ENCODE results near the gene PPP2R5D. TPM values are rescaled to one million over a fixed set of nuclear protein-coding genes. Genes with fewer than 3 reads are reported as not detected.

Gene PPP2R5D
- polyA plus RNA-seq, 1 experiment: 59.5 TPM

DNA sequence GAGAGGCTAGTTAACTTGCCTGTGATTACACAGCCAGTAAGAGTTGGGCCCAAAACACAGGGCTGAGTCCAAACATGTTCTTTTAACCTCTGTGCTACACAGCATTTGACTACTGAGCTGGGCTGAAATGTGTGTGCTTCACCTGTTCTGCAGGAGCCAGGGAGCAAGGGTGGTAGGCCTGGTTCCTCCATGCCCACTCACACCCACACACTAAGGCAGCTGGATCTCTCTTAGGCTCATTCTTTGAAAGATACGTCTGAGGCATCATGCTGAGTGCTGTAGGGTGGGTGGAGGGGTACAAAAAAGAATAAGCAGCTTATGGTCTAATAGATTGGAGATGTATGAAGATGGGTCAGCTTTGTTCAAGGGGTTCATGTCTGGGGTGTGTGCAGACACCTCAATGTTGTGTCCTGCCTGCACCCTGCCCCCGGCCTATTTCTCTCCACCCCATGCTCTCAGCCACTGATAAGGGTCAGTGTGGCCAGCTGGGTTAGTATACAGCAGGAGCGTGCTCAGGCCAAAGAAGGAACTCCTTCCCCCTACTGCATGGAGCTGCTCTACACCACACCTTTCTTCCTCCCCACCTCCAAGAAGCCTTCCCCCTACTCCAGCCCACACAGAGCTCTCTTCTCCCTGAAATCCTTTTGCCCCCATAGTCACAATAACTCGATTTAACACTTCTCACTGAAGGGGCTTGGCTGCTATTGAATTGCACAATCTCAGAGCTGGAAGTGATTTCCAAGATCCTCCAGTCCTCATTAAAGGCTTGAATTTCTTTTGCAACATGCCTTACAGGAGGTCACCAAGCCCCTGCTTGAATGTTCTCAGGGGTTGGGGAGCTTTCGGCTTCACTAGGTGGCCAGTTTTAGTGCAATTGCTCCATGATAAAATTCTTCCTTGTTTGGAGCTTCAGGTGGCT is 3.4 kb downstream of the PPP2R5D start:
- ChIA-PET POLR2A (interaction anchor here (0.6 kb wide), 1 partner anchor 598 kb away, joined by 8 read pairs; no protein-coding TSS in a partner anchor), CTCF (interaction anchor here (0.8 to 1.5 kb wide), 2 partner anchors 19 to 87 kb away, joined by 3 to 4 read pairs; no protein-coding TSS in a partner anchor)
- Histone ChIP-seq H3K4me3 (ENCODE audit: low read depth, low read length) (no peak overlapping the region), H3K9me3 (ENCODE audit: control insufficient read depth, insufficient read depth, low read length) (no peaks in the 10 kb centered on the region), H3K27me3 (ENCODE audit: control insufficient read depth, insufficient read depth, low read length) (no peaks in the 10 kb centered on the region), H3K27ac (ENCODE audit: low read depth, low read length) (no peak overlapping the region)
- no peak for DNase-seq (ENCODE audit: low read depth, low spot score)
- TF ChIP-seq, protein P1, sequence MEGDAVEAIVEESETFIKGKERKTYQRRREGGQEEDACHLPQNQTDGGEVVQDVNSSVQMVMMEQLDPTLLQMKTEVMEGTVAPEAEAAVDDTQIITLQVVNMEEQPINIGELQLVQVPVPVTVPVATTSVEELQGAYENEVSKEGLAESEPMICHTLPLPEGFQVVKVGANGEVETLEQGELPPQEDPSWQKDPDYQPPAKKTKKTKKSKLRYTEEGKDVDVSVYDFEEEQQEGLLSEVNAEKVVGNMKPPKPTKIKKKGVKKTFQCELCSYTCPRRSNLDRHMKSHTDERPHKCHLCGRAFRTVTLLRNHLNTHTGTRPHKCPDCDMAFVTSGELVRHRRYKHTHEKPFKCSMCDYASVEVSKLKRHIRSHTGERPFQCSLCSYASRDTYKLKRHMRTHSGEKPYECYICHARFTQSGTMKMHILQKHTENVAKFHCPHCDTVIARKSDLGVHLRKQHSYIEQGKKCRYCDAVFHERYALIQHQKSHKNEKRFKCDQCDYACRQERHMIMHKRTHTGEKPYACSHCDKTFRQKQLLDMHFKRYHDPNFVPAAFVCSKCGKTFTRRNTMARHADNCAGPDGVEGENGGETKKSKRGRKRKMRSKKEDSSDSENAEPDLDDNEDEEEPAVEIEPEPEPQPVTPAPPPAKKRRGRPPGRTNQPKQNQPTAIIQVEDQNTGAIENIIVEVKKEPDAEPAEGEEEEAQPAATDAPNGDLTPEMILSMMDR (IDR thresholded peaks at IDR 0.05; ENCODE audit: low read depth, low read length): no peak

DNA sequence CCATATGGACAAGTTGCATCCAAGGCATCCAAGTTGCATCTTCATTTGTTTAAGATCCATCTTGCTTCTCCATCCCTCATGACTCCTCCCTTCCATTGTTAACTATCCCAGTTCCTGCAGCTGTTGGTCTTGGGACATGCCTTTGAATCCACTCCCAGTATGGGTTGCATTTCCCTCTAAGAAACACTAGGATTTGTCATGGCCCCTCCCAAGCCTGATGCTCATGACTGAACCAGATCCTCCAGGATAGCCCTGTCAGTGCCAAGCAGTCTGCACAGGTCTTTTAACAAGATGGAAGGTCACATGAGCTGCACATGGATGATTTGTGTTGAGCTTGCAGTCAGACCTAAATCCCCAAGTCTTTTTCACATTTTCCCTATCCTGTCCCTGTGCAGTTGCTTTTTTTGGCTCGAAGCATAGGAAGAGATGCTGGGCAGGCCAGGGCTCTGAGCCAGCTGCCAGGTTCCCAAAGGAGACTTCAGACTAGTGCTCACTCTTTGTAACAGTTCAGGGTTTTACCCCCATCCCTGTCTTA is 4.2 kb downstream of the PPP2R5D start:
- ChIA-PET CTCF (interaction anchor here (1.5 kb wide), 1 partner anchor 87 kb away, joined by 4 read pairs; no protein-coding TSS in a partner anchor), POLR2A (interaction anchor here (0.6 kb wide), 1 partner anchor 597 kb away, joined by 8 read pairs; no protein-coding TSS in a partner anchor)
- no peaks in the 10 kb centered on the region for H3K27me3 ChIP-seq (ENCODE audit: control insufficient read depth, insufficient read depth, low read length)
- DNase-seq (ENCODE audit: low read depth, low spot score): no peak
- no peaks in the 10 kb centered on the region for H3K9me3 ChIP-seq (ENCODE audit: control insufficient read depth, insufficient read depth, low read length)
- no peak overlapping the region for H3K27ac ChIP-seq (ENCODE audit: low read depth, low read length)
- TF ChIP-seq, protein P1 (IDR thresholded peaks at IDR 0.05; ENCODE audit: low read depth, low read length): no peak
- H3K4me3 ChIP-seq (ENCODE audit: low read depth, low read length): no peak overlapping the region

DNA sequence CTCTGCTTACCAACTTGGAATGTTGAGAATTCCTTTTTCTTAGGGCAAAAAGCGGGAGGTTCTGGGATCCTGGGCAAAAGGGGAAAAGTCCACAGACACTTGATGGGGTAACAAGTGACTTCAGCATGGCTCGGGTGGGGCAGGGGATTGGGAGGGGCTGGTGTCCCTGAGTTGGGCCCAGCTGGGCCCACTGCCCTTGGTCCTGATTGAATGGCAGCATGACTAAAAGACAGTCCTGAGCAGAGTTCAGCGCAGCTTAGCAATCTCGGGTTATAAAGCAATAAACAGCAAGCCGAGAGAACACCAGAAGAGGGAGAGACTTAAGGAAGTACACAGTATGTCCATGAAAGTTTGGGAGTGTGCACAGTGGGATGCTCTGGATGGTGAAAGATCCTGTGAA is 5.6 kb downstream of the PPP2R5D start:
- H3K4me3 ChIP-seq (ENCODE audit: low read depth, low read length): no peak overlapping the region
- TF ChIP-seq, protein P1 (IDR thresholded peaks at IDR 0.05; ENCODE audit: low read depth, low read length): no peak
- ChIA-PET CTCF (no interaction called here), POLR2A (no interaction called here)
- no peak for DNase-seq (ENCODE audit: low read depth, low spot score)
- no peaks in the 10 kb centered on the region for H3K27me3 ChIP-seq (ENCODE audit: control insufficient read depth, insufficient read depth, low read length)
- H3K9me3 ChIP-seq (ENCODE audit: control insufficient read depth, insufficient read depth, low read length): no peaks in the 10 kb centered on the region
- H3K27ac ChIP-seq (ENCODE audit: low read depth, low read length): no peak overlapping the region

DNA sequence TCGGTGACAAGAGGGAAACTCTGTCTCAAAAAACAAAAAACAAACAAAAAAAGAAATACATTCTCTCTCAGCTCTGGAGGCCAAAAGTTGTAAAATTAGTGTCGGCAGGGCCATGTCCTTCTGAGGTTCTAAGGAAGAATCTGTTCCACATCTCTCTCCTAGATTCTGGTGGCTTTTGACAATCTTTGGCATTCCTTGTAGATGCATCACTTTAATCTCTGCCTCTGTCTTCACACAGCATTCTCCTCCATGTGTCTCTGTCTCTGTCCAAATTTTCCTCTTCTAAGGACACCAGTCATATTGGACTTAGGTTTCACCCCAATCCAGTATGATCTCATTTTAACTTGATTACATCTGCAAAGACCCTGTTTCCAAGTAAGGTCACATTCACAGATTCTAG is 9.1 kb downstream of the PPP2R5D start:
- POLR2A ChIA-PET: no interaction called here

More for the DNA sequence above, 9.1 kb downstream of the PPP2R5D start:
- Histone ChIP-seq H3K27me3 (ENCODE audit: control insufficient read depth, insufficient read depth, low read length) (no peaks in the 10 kb centered on the region), H3K9me3 (ENCODE audit: control insufficient read depth, insufficient read depth, low read length) (no peaks in the 10 kb centered on the region), H3K4me3 (ENCODE audit: low read depth, low read length) (no peak overlapping the region), H3K27ac (ENCODE audit: low read depth, low read length) (no peak overlapping the region)
- DNase-seq (ENCODE audit: low read depth, low spot score): no peak
- TF ChIP-seq, protein P1 (IDR thresholded peaks at IDR 0.05; ENCODE audit: low read depth, low read length): no peak
- CTCF ChIA-PET: no interaction called here

Data from AG04450 (cell line).